BJ (cell line): ENCODE data around the gene CAND2. TPM values are rescaled to one million over a fixed set of nuclear protein-coding genes. Genes with fewer than 3 reads are reported as not detected.
"Not testable (repeated sequence)": the region's sequence is repeated elsewhere in the genome, so short reads cannot be mapped to it uniquely, and the experiment has no call there.

Experiments
- CTCF ChIA-PET: fragments of 350-600 bp; formaldehyde crosslinking; extraction: SDS; loops from one replicate; lab custom pipeline; 2021; ENCODE audit warnings: antibody characterized with exemption, inconsistent platforms; lab: Yijun Ruan, JAX
- POLR2A ChIA-PET: fragments of 300-600 bp; sonication (Branson Sonifier 250); formaldehyde crosslinking; extraction: SDS; loops from one replicate; lab custom pipeline; 2021; ENCODE audit warnings: antibody characterized with exemption; lab: Charles Lee
- DNase-seq: peaks from one replicate; pipeline ENCODE4 v3.0.0-alpha.2; 2011; ENCODE audit warnings: low read depth
- H3K27me3 ChIP-seq: 2 replicates; pipeline ENCODE4 v1.6.0; 2011; ENCODE audit warnings: low read length; ENCODE audit not compliant: control insufficient read depth, insufficient read depth
- H3K36me3 ChIP-seq: 2 replicates; pipeline ENCODE4 v1.5.1; 2011; ENCODE audit warnings: low read length; ENCODE audit not compliant: control insufficient read depth, insufficient read depth
- H3K4me3 ChIP-seq: 2 replicates; pipeline ENCODE4 v1.5.1; 2011; ENCODE audit warnings: low read depth, mild to moderate bottlenecking, control low read depth, low read length
- polyA plus RNA-seq: library from polyadenylated mRNA; depleted of rRNA; stranded (reverse); fragments of >200 nt; gene quantifications from 2 replicates; pipeline ENCODE4 v1.2.3, GENCODE V29; 2011
- TF ChIP-seq, protein P1 (sequence below): IDR thresholded peaks from 2 replicates; pipeline ENCODE4 v1.5.1; 2011; ENCODE audit warnings: low read depth, mild to moderate bottlenecking, control low read depth, inconsistent platforms, low read length, moderate library complexity; ENCODE audit not compliant: insufficient read depth

The CAND2 gene
- polyA plus RNA-seq, 1 experiment: 2.3 TPM

DNA sequence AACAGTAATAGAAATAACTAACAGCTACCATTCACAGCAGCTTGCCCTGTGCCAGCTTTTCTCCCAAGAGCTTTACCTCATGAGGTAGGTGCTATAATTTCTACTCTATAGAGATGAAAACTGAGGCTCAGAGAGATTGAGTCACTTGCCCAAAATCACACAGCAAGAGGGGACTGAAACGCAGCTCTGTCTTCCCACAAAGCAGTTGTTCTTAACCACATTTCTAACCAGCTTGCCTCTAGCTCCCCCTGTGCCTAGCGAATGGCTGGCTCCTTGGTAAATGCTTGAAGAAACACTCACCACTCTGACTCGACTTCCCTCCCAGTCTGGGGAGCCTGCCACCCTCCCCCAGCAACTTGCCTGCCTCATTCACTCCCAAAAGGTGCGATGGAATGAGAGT, 21.9 kb upstream of the CAND2 start:
- CTCF ChIA-PET: interaction anchor here (1.0 to 8.8 kb wide), 3 partner anchors 8 to 36 kb away, joined by 3 to 49 read pairs (median 9); no protein-coding TSS in a partner anchor
- TF ChIP-seq, protein P1, sequence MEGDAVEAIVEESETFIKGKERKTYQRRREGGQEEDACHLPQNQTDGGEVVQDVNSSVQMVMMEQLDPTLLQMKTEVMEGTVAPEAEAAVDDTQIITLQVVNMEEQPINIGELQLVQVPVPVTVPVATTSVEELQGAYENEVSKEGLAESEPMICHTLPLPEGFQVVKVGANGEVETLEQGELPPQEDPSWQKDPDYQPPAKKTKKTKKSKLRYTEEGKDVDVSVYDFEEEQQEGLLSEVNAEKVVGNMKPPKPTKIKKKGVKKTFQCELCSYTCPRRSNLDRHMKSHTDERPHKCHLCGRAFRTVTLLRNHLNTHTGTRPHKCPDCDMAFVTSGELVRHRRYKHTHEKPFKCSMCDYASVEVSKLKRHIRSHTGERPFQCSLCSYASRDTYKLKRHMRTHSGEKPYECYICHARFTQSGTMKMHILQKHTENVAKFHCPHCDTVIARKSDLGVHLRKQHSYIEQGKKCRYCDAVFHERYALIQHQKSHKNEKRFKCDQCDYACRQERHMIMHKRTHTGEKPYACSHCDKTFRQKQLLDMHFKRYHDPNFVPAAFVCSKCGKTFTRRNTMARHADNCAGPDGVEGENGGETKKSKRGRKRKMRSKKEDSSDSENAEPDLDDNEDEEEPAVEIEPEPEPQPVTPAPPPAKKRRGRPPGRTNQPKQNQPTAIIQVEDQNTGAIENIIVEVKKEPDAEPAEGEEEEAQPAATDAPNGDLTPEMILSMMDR: no peak
- no peaks in the 10 kb centered on the region for H3K36me3 ChIP-seq
- peaks cover 7% of the 10 kb centered on the region for H3K27me3 ChIP-seq
- H3K4me3 ChIP-seq: no peak overlapping the region
- POLR2A ChIA-PET: no interaction called here
- DNase-seq: no peak

DNA sequence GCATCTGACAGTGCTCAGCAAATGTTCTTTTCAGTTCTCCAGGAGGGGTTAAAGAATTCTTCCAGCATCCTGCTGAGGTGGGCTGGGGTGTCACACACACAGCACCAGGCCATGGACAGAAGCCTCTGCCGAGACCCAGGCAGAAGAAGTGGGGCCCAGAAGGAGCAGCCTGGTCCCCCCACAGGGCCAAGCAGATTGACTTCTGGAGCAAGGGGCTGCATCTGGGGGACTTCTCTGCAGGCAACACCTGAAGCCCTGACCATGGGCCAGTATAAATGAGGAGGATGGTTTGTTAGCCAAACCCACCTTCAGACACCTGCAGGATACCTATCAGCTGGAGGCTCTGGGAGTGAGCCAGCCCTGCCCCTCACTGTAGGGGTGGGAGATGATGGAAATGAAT, 21.3 kb upstream of the CAND2 start:
- CTCF ChIA-PET: interaction anchor here (1.0 to 8.8 kb wide), 3 partner anchors 13 to 55 kb away, joined by 3 to 49 read pairs (median 9); no protein-coding TSS in a partner anchor
- Histone ChIP-seq H3K4me3 (no peak overlapping the region), H3K36me3 (no peaks in the 10 kb centered on the region), H3K27me3 (peaks cover 7% of the 10 kb centered on the region)
- POLR2A ChIA-PET: no interaction called here
- DNase-seq: no peak
- TF ChIP-seq, protein P1: no peak

DNA sequence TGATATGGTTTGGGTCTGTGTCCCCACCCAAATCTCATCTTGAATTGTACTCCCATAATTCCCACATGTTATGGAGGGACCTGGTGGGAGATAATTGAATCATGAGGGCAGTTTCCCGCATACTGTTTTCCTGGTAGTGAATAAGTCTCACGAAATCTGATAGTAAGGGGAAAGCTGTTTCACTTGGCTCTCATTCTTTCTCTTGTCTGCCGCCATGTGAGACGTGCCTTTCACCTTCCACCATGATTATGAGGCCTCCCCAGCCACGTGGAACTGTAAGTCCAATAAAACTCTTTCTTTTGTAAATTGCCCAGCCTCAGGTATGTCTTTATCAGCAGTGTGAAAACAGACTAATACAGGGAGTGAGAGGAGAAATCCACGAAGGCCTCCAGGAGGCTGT, 20.5 kb upstream of the CAND2 start:
- CTCF ChIA-PET: interaction anchor here (1.0 to 8.8 kb wide), 3 partner anchors 12 to 54 kb away, joined by 3 to 49 read pairs (median 9); no protein-coding TSS in a partner anchor
- H3K36me3 ChIP-seq, H3K4me3 ChIP-seq, H3K27me3 ChIP-seq, DNase-seq, POLR2A ChIA-PET: not testable (repeated sequence)

DNA sequence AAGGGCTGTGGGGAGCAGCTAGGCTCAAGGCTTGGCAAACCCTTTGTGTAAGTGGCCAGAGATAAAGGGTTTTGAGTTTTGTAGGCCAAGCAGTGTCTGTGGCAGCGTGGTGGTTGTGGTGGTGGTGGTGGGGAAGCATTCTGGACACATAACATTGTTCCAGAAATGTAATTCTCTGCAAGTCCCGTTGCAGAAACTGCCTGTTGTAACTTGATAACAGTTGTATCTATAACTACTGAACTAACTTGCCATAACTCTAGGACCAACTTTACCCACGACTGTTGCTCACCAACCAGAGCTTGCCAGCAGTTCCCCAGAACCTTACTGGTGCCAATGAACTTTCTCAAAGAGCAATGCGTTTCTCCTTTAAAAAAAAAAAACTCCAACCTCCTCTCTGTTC, 19.3 kb upstream of the CAND2 start:
- no peak for DNase-seq
- CTCF ChIA-PET: interaction anchor here (1.2 to 8.8 kb wide), 2 partner anchors 11 to 115 kb away, joined by 3 to 49 read pairs; no protein-coding TSS in a partner anchor

DNA sequence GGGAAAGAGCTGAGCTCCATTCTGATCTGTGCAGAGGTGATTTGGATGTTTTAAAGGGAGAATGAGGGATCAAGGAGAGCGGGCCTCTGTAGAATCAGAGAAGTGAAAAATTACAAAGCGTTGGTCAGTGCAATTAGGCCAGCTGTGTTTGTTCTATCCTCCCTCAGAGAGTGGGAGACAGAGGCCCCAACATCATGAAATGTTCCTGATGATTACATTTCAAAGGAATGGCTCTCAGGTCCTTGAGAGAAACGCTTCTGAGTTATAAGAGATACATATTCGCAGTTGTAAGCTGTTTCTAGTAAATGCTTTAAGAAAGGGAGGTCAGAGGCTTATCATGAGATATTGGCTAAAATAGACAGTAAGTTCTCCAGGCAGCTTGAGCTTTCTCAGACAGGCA, 15.7 kb upstream of the CAND2 start:
- H3K36me3 ChIP-seq: no peaks in the 10 kb centered on the region
- no peak overlapping the region for H3K4me3 ChIP-seq
- TF ChIP-seq, protein P1: no peak
- no peak for DNase-seq
- CTCF ChIA-PET: interaction anchor here (0.8 to 1.9 kb wide), 3 partner anchors 13 to 29 kb away, joined by 3 to 6 read pairs (median 3); no protein-coding TSS in a partner anchor
- POLR2A ChIA-PET: no interaction called here
- peaks cover 6% of the 10 kb centered on the region for H3K27me3 ChIP-seq

More for the DNA sequence above, 19.3 kb upstream of the CAND2 start:
- H3K36me3 ChIP-seq: no peaks in the 10 kb centered on the region
- TF ChIP-seq, protein P1: no peak
- peaks cover 7% of the 10 kb centered on the region for H3K27me3 ChIP-seq
- no peak overlapping the region for H3K4me3 ChIP-seq
- POLR2A ChIA-PET: no interaction called here
